Esophagus squamous epithelium (tissue), 5 donors: ENCODE data around the gene HSD17B13. TPM values are rescaled to one million over a fixed set of nuclear protein-coding genes. Genes with fewer than 3 reads are reported as not detected.

Experiments
- DNase-seq: peaks from one replicate; lab custom pipeline; 2025; lab: John Stamatoyannopoulos, UW
- H3K27ac ChIP-seq, 4 donors: fragments of 200-600 bp; sonication (generic); one replicate each; pipeline ENCODE4 v1.5.1; 2016 to 2019; ENCODE audit warnings: mild to moderate bottlenecking in 1 of 4
- H3K27me3 ChIP-seq, 4 donors: fragments of 200-600 bp; sonication (generic); 1 replicate in 3 of 4; 2 replicates in 1 of 4; pipeline versions ENCODE4 v1.5.1 to v1.6.0; 2017 to 2021; ENCODE audit warnings: antibody characterized with exemption in 1 of 4
- H3K36me3 ChIP-seq, 3 donors: fragments of 200-600 bp; sonication (generic); one replicate each; pipeline ENCODE4 v1.5.1; 2016 to 2019
- H3K4me1 ChIP-seq, 3 donors: fragments of 200-600 bp; sonication (generic); one replicate each; pipeline ENCODE4 v1.5.1; 2017 to 2019
- H3K4me3 ChIP-seq, 4 donors: fragments of 200-600 bp; sonication (generic); 1 replicate in 3 of 4; 2 replicates in 1 of 4; pipeline ENCODE4 v1.5.1; 2016 to 2019; ENCODE audit warnings: mild to moderate bottlenecking in 2 of 4, moderate library complexity in 1 of 4
- H3K9me3 ChIP-seq, 3 donors: fragments of 200-600 bp; sonication (generic); one replicate each; pipeline ENCODE4 v1.5.1; 2016 to 2019
- CTCF ChIP-seq, 6 experiments: fragments of 450-650 bp in 4 of 6; fragments of 200-600 bp in 2 of 6; sonication (generic) in 2 of 6; IDR thresholded peaks; one replicate each; pipeline ENCODE4 v1.5.1; 2016 to 2019; ENCODE audit warnings: antibody characterized with exemption in 6 of 6, mild to moderate bottlenecking in 4 of 6, moderate library complexity in 4 of 6
- POLR2A ChIP-seq, 4 donors: fragments of 450-650 bp; IDR thresholded peaks; one replicate each; pipeline ENCODE4 v1.6.1; 2017; ENCODE audit warnings: antibody characterized with exemption in 4 of 4, mild to moderate bottlenecking in 4 of 4, moderate library complexity in 3 of 4
- WGBS, 2 donors: methylation state at CpG; one replicate each; pipeline ENCODE4 v1.1.5; 2018; 5-methylcytosine and 5-hydroxymethylcytosine counted together
- intact Hi-C: fragments of 100-400 bp; cut with DNase I; formaldehyde crosslinking; loops from one replicate; pipeline ENCODE4 v1.15.0; 2022
- total RNA-seq, 4 donors: library from RNA; depleted of rRNA; stranded (reverse); fragments of >200 nt; gene quantifications; one replicate each; pipeline ENCODE4 v1.1.0, GENCODE V29; 2016
- donor health status: DM: yes; HTN: yes; CAD: no.

The HSD17B13 gene
- not detected for total RNA-seq

- DNase-seq, result no peak
- 39 to 59% methylated on average over 2 of the region's 2 CpGs for WGBS, 2 donors
- H3K4me1 ChIP-seq, result no peaks in the 10 kb centered on the region
- H3K36me3 ChIP-seq, result no peaks in the 10 kb centered on the region
- intact Hi-C loops, result no loop called here
- TF ChIP-seq POLR2A (IDR thresholded peaks at IDR 0.05) (no peak), CTCF (IDR thresholded peaks at IDR 0.05) (no peak)
- H3K27ac ChIP-seq, result no peak within 1 kb of the TSS
- H3K4me3 ChIP-seq, result no peak within 1 kb of the TSS
- no peaks in the 10 kb centered on the region for H3K27me3 ChIP-seq
- no peaks in the 10 kb centered on the region for H3K9me3 ChIP-seq
These were observed at the start of gene HSD17B13 for GRCh38 chr4:87322754-87323153. TSS of gene HSD17B13 (minus strand) at chr4:87322882. CDS start at chr4:87322841, 41 bp downstream.

- Histone ChIP-seq H3K36me3 (peaks cover 3 to 82% (median 6%) of the 10 kb centered on the region in 3 donors), H3K4me1 (peaks cover 0 to 5% (median 1%) of the 10 kb centered on the region in 3 donors), H3K27me3 (no peaks in the 10 kb centered on the region), H3K4me3 (no peak overlapping the region), H3K27ac (no peak overlapping the region), H3K9me3 (no peaks in the 10 kb centered on the region)
- intact Hi-C loops, result no loop called here
- TF ChIP-seq POLR2A (IDR thresholded peaks at IDR 0.05), result no peak
- TF ChIP-seq CTCF (IDR thresholded peaks at IDR 0.05), result no peak
- no peak for DNase-seq
- WGBS, 2 donors, result 78 to 85% methylated on average over 2 of the region's 2 CpGs
These were observed 47.4 kb upstream of the HSD17B13 start for GRCh38 chr4:87370068-87370467.

GRCh38 chr4:87366521-87367162, 44.0 kb upstream of the HSD17B13 start:
- WGBS, 2 donors, result 65 to 94% methylated on average over 2 of the region's 2 CpGs
- intact Hi-C loops, result no loop called here
- no peak for DNase-seq
- Histone ChIP-seq H3K27ac (no peak overlapping the region), H3K4me1 (no peaks in the 10 kb centered on the region), H3K4me3 (no peak overlapping the region), H3K36me3 (peaks cover under 1 to 87% (median 6%) of the 10 kb centered on the region in 3 donors), H3K27me3 (no peaks in the 10 kb centered on the region), H3K9me3 (no peaks in the 10 kb centered on the region)
- TF ChIP-seq CTCF (IDR thresholded peaks at IDR 0.05) (no peak), POLR2A (IDR thresholded peaks at IDR 0.05) (no peak)

GRCh38 chr4:87365348-87365747, 42.7 kb upstream of the HSD17B13 start:
- Histone ChIP-seq H3K27ac (no peak overlapping the region), H3K36me3 (peaks cover 0 to 91% (median 6%) of the 10 kb centered on the region in 3 donors), H3K9me3 (no peaks in the 10 kb centered on the region), H3K4me3 (no peak overlapping the region), H3K27me3 (no peaks in the 10 kb centered on the region), H3K4me1 (no peaks in the 10 kb centered on the region)
- WGBS, 2 donors, result 57 to 75% methylated on average over 1 of the region's 1 CpG
- TF ChIP-seq CTCF (IDR thresholded peaks at IDR 0.05) (no peak), POLR2A (IDR thresholded peaks at IDR 0.05) (no peak)
- DNase-seq, result no peak
- intact Hi-C loops, result no loop called here

GRCh38 chr4:87363552-87363951, 40.9 kb upstream of the HSD17B13 start:
- peaks cover 0 to 88% (median 6%) of the 10 kb centered on the region in 3 donors for H3K36me3 ChIP-seq
- no peaks in the 10 kb centered on the region for H3K9me3 ChIP-seq
- TF ChIP-seq CTCF (IDR thresholded peaks at IDR 0.05) (no peak), POLR2A (IDR thresholded peaks at IDR 0.05) (no peak)
- DNase-seq, result no peak
- H3K27ac ChIP-seq, result no peak overlapping the region
- no peak overlapping the region for H3K4me3 ChIP-seq
- WGBS, 2 donors, result 89 to 98% methylated on average over 2 of the region's 2 CpGs
- intact Hi-C loops, result no loop called here
- no peaks in the 10 kb centered on the region for H3K27me3 ChIP-seq
- no peaks in the 10 kb centered on the region for H3K4me1 ChIP-seq
